Prostate gland (tissue), 2 donors: ENCODE measurements around the gene TLR4.

Experiments
- POLR2A ChIP-seq: fragments of 450-650 bp; IDR thresholded peaks from one replicate; pipeline ENCODE4 v1.6.1; 2016; ENCODE audit warnings: antibody characterized with exemption, mild to moderate bottlenecking
- POLR2AphosphoS5 ChIP-seq: sonication (generic); formaldehyde crosslinking; IDR thresholded peaks from one replicate; pipeline ENCODE4 v1.6.1; 2017; ENCODE audit warnings: antibody characterized with exemption
- TF ChIP-seq, protein P1 (sequence below), 4 experiments: fragments of 200-600 bp in 2 of 4; fragments of 450-650 bp in 2 of 4; sonication (generic) in 2 of 4; IDR thresholded peaks; 1 replicate in 3 of 4; 2 replicates in 1 of 4; pipeline ENCODE4 v1.5.1; 2016 to 2019; ENCODE audit warnings: antibody characterized with exemption in 4 of 4, mild to moderate bottlenecking in 2 of 4, moderate library complexity in 2 of 4

GRCh38 chr9:117704024-117704575 is at the start of gene TLR4:
- TF ChIP-seq, protein P1, sequence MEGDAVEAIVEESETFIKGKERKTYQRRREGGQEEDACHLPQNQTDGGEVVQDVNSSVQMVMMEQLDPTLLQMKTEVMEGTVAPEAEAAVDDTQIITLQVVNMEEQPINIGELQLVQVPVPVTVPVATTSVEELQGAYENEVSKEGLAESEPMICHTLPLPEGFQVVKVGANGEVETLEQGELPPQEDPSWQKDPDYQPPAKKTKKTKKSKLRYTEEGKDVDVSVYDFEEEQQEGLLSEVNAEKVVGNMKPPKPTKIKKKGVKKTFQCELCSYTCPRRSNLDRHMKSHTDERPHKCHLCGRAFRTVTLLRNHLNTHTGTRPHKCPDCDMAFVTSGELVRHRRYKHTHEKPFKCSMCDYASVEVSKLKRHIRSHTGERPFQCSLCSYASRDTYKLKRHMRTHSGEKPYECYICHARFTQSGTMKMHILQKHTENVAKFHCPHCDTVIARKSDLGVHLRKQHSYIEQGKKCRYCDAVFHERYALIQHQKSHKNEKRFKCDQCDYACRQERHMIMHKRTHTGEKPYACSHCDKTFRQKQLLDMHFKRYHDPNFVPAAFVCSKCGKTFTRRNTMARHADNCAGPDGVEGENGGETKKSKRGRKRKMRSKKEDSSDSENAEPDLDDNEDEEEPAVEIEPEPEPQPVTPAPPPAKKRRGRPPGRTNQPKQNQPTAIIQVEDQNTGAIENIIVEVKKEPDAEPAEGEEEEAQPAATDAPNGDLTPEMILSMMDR (IDR thresholded peaks at IDR 0.05), result no peak
- TF ChIP-seq POLR2AphosphoS5 (peak; percentile 20), POLR2A (peak; percentile 22)
